C1 segment of cervical spinal cord (tissue), 14 donors: ENCODE measurements around the gene GNG4.
"Not testable (repeated sequence)": the region's sequence is repeated elsewhere in the genome, so short reads cannot be mapped to it uniquely, and the experiment has no call there.

ENCODE experiments used
- DNase-seq, 14 donors: peaks; one replicate each; lab custom pipeline; 2025; lab: John Stamatoyannopoulos, UW

The GNG4 gene

DNA sequence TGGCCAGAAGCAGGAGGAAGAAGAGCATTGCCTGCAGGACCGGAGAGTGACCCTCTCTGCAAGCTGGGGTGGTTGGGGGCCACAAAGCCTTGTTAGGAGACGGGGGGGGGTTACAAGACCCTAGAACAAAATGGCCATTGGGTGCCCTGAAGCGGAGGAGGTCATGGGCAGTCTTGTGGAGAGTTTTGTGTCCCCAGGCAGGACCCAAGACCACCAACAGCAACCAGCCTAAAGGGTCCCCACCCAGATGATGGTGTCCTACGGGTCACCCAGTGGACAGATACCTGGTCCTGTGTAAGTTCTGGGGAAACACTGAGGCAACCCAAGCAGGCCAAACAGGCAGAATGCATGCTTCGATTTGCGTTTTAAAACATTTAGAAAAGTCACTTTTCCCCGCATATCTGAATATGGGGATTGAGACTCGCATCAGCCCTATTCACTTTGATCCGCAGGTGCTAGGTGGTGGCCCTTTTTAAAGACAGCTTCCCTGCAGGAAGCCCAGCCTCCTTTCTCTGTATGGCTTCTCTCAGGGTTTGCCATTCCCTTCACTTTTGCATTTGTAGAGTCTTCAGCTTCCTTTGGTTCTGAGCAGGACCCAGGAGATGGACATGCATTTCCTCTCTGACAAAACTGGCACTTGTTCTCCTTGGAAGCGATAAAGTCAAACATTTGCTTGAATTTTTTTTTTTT is 21.1 kb downstream of the GNG4 start:
- DNase-seq, result no peak

DNA sequence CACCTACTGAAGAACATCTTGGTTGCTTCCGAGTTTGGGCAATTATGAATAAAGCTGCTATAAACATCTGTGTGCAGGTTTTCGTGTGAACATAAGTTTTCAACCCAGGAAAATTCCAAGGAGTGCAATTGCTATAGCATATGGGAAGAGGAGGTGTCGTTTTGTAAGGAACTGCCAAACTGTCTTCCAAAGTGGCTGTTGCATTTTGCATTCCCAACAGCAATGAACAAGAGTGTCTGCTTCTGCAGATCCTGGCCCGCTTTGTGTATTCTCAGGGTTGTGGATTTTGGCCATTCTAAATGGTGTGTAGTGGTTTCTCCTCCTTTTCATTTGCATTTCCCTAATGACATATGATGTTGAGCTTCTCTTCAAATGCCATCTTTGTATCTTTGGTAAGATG is 23.8 kb downstream of the GNG4 start:
- DNase-seq, result no peak

DNA sequence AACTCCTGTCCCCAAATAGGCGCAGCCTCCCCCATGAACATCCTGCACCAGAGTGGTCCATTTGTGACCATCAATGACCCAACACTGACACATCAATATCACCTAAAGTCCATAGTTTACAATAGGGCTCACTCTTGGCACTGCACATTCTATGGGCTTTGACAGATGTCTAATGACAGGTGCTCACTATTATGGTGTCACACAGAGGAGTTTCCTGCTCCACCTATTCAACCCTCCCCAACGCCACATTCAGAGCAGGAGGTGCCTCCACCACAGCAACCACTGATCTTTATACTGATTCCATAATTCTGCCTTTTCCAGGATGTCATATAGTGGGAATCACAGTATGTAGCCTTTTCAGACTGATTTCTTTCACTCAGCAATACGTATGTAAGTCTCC is 24.2 kb downstream of the GNG4 start:
- no peak for DNase-seq

DNA sequence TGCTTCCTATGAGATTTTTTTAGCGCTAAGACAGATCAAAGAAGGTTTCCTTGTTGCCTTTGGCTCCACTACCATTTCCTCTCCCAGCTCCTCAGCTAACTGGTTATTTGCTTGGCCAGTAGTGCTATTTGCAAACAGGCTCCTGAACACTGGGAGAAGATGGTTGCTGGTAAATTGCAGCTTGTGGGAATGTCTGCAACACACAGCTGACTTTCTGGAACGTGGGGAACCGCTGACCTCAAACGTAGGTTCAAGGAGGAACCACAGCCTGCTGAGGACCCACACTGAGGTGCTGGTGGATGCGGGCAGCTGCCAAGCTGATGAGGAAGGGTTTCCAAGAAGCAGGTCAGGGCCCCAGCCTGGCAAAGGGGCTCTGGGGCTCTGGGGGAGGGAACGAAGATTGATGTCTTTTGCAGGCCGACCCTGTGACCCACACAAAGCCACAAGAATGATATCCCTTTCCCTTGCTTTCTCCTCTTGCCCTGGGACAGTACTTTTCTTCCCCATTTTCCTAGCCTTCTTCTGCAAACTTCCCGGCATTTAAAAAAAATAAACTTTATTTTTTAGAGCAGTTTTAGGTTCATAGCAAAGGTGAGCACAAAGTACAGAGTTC is 24.8 kb downstream of the GNG4 start:
- no peak for DNase-seq

- no peak for DNase-seq
Measured at GRCh38 chr1:235622936-235623779, 26.4 kb downstream of the GNG4 start.

DNA sequence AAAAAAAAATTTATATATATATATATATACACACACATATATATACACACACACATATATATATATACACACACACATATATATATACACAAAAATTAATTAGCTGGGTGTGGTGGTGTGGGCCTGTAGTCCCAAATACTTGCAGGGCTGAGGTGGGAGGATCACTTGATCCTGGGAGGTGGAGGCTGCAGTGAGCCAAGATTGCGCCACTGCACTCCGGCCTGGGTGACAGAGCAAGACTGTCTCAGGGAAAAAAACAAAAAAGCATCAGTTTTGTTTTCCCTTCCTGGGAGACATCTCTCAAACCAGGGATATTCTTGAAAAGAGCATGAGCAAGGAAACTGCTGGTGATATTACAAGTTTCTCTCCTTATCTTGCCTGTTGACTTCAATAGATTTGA is 30.4 kb downstream of the GNG4 start:
- not testable (repeated sequence) for DNase-seq

- no peak for DNase-seq
Measured at GRCh38 chr1:235617808-235618207, 31.8 kb downstream of the GNG4 start.

GRCh38 chr1:235617140-235617539 is 32.4 kb downstream of the GNG4 start:
- DNase-seq, result no peak

GRCh38 chr1:235614442-235614954 is 35.1 kb downstream of the GNG4 start:
- DNase-seq, result no peak

GRCh38 chr1:235613602-235614001 is 36.0 kb downstream of the GNG4 start:
- DNase-seq, result no peak

- no peak for DNase-seq
Measured at GRCh38 chr1:235612761-235613160, 36.8 kb downstream of the GNG4 start.

DNA sequence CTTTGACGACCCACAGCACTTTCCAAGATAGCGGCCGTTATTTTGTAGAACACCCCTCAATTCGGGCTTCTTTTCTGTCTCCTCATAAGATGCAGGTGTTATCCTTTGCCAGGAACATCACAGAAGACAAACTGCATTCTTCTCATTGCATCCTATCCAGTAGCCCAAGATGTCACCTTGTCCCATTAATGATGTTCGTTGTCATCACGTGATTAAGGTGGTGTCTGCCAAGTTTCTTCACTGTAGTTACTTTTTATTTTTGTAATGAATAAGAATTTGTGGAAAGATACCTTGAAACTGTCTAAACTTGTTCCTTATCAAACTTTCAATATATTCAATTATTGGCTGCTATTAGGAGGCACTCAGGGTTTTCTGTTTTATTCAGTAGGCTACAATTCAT is 39.4 kb downstream of the GNG4 start:
- DNase-seq, result no peak

DNA sequence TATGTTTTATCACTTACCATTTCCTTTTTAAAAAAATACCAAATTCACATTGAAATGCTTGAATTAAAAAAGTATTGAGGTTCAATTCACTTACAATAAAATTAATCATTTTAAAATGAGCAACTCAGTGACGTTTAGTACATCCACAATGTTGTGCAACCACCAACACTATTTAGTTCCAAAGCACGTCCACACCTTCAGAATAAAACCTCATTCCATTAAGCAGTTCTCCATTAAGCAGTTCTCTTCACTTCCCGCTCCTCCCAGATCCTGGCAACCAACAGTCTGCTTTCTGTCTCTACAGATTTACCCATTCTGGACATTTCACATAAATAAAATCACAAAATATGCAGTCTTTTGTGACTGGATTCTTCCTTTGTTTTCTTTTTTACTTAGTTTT is 41.3 kb downstream of the GNG4 start:
- no peak for DNase-seq

DNA sequence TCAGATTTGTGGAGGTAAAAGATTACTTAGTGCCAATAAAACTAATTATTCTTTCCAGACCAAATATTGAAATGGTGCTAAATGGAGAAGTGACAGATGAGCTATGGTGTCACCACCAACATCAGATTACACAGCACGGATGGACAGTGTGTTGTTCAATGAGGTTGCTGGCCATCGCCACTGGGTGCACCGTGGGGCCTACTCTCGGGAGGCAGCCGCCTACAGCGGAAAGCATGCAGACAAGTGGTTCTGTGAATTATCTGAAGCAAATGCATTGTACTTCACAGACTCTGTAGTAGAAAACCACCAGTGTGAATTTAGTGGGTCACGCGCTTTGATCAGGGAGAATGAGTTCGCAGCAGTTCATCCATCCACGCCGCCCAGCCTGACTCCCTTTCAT is 42.3 kb downstream of the GNG4 start:
- no peak for DNase-seq

GRCh38 chr1:235601104-235601503 is 48.5 kb downstream of the GNG4 start:
- no peak for DNase-seq

GRCh38 chr1:235599536-235599935 is 50.0 kb downstream of the GNG4 start:
- no peak for DNase-seq

DNA sequence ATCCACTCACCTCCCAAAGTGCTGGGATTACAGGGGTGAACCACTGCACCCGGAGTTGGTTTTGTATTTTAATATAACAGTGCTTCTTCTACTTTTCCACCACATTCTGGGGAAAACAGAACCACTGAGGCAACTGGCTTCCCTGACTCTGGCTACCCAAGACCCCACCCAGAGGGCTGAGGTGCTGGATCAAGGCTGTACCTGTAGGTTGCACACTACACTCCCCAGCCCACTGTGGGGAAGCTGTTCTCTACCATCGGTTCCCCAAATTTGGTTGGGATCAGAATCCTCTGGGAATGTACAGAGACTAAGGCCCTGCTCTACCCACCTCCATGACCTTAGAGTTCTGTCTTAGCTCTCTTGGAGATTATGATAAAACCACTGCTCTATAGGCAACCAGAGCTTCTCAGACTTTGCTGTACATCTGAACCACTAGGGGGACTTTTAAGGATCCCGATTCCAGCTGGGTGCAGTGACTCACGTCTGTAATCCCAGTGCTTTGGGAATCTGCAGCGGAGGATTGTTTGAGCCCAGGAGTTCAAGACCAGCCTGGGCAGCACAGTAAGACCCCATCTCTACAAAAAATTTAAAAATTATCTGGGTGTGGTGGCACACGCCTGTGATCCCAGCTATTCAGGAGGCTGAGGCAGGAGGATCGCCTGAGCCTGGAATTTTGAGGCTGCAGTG is 51.6 kb downstream of the GNG4 start:
- no peak for DNase-seq

DNA sequence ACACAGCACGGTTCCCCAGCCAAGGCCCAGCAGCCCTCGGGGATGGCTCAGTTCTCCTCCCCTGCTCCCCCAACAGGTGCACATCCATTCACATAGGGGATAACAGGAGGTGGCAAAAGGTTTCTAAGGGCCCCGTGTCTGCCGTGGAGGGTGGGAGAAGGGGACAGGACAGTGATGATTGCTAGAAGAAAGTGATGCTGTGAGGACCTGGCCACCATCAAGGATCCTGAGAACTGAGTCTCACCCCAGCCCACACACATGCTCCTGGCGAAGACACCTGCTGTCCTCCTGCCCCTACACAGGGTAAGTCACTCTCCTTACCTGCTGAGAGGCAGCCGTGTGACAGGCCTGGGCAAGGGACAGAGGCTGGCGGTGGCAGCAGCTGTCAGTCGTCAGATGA is 54.5 kb downstream of the GNG4 start:
- no peak for DNase-seq

DNA sequence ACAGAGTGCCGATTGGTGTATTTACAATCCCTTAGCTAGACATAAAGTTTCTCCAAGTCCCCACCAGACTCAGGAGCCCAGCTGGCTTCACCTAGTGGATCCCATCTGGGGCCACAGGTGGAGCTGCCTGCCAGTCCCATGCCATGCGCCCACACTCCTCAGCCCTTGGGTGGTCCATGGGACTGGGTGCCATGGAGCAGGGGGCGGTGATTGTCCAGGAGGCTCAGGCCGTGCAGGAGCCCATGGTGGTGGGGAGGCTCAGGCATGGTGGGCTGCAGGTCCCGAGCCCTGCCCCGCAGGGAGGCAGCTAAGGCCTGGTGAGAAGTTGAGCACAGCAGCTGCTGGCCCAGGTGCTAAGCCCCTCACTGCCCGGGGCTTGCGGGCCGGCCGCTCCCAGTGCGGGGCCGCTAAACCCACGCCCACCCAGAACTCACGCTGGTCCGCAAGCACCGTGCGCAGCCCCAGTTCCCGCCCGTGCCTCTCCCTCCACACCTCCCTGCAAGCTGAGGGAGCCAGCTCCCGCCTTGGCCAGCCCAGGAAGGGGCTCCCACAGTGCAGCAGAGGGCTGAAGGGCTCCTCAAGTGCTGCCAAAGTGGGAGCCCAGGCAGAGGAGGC is 55.2 kb downstream of the GNG4 start:
- DNase-seq, result not testable (repeated sequence)

GRCh38 chr1:235588916-235589515 is 60.6 kb downstream of the GNG4 start:
- no peak for DNase-seq

DNA sequence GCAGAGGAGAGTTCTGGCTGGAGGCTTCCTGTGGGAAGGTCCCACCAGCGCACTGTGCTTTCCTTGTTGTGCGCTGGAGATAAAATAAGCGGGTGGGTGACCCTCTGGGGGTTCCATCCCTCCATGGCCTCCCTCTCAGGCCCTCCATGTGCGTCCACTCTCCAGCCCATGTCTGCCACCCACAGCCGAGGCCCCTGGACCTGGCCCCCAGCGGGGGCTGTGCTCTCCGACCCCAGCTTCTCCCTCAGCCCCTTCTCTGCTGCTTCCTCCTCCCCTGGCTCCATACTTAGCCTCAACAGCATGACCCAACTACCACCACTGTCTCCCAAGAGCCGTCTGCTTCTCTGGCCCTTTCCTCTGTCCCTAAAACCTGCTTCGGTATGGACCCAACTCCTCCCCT is 61.4 kb downstream of the GNG4 start:
- no peak for DNase-seq
